Uterus (tissue), 2 donors: Measurements from ENCODE around the gene ORAI3.

ENCODE experiments used
- POLR2A ChIP-seq, 2 donors: fragments of 450-650 bp; IDR thresholded peaks; one replicate each; pipeline ENCODE4 v1.6.1; 2016; ENCODE audit warnings: antibody characterized with exemption in 2 of 2, mild to moderate bottlenecking in 1 of 2, moderate library complexity in 1 of 2
- TF ChIP-seq, protein P1 (sequence below), 4 experiments: fragments of 200-600 bp in 2 of 4; fragments of 450-650 bp in 2 of 4; sonication (generic) in 2 of 4; IDR thresholded peaks; one replicate each; pipeline ENCODE4 v1.5.1; 2016 to 2019; ENCODE audit warnings: antibody characterized with exemption in 4 of 4, mild to moderate bottlenecking in 2 of 4, moderate library complexity in 1 of 4

DNA sequence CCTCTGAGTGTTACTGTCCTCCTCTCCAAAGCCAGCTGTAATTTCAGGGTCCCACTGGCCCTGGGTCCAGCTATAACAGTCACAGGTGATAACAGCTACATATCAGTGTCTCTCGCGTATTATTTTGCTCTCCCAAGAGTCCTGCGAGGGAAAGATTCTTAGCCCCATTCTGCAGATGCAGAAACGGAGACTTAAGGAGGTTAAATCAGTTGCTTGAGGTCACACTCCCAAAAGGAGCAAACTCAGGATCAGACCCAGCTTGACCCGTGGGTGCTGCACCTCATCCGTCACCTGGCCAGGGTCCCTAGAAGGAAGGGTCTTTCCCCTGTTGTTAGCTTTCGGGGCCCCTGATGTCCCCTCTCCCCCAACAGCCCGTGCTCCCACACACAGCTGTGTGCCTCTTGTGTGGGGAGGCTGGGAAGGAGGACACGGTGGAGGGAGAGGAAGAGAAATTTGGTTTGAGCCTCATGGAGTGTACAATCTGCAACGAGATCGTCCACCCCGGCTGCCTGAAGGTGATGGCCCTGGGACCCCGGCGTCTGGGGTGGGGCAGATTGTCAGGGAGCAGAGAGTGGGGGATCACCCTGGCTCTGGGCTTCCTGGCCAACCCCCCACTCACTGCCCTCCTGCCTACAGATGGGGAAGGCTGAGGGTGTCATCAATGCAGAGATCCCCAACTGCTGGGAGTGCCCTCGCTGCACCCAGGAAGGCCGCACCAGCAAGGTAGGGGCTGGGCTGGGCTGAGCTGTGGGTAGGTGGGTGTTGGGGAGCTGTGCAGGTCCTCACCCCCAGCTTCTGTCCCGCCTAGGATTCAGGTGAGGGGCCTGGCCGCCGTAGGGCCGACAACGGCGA, 21.7 kb upstream of the ORAI3 start:
- TF ChIP-seq, protein P1, sequence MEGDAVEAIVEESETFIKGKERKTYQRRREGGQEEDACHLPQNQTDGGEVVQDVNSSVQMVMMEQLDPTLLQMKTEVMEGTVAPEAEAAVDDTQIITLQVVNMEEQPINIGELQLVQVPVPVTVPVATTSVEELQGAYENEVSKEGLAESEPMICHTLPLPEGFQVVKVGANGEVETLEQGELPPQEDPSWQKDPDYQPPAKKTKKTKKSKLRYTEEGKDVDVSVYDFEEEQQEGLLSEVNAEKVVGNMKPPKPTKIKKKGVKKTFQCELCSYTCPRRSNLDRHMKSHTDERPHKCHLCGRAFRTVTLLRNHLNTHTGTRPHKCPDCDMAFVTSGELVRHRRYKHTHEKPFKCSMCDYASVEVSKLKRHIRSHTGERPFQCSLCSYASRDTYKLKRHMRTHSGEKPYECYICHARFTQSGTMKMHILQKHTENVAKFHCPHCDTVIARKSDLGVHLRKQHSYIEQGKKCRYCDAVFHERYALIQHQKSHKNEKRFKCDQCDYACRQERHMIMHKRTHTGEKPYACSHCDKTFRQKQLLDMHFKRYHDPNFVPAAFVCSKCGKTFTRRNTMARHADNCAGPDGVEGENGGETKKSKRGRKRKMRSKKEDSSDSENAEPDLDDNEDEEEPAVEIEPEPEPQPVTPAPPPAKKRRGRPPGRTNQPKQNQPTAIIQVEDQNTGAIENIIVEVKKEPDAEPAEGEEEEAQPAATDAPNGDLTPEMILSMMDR (IDR thresholded peaks at IDR 0.05), result no peak
- no peak for TF ChIP-seq POLR2A (IDR thresholded peaks at IDR 0.05)
